GM19023 (cell line): ENCODE data around the gene ADK.
"Not testable (repeated sequence)": the region's sequence is repeated elsewhere in the genome, so short reads cannot be mapped to it uniquely, and the experiment has no call there.

Experiments used
- ATAC-seq: cut with Tn5 transposase; IDR thresholded peaks from one replicate; pipeline ENCODE4 v1.9.1; 2021; ENCODE audit warnings: mild to moderate bottlenecking, moderate library complexity; ENCODE audit not compliant: unreplicated experiment

Gene ADK

GRCh38 chr10:74527611-74528010, 376.6 kb downstream of the ADK start:
- not testable (repeated sequence) for ATAC-seq

DNA sequence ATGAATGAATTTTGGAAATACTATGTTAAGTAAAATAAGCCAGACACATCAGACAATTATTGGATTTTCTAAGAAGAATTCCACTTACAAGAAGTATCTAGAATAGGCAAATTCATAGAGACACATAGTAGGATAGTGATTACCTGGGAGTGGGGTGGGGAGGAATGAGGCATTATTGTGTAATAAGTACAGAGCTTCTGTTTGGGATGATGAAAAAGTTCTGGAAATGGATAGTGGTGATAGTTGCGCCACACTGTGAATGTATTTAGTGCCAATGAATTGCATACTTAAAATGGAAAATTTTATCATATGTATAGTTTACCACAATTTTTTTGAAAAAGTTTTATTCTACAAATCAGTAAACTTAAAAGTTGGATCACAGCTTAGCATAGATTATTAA, 378.2 kb downstream of the ADK start:
- no peak for ATAC-seq

DNA sequence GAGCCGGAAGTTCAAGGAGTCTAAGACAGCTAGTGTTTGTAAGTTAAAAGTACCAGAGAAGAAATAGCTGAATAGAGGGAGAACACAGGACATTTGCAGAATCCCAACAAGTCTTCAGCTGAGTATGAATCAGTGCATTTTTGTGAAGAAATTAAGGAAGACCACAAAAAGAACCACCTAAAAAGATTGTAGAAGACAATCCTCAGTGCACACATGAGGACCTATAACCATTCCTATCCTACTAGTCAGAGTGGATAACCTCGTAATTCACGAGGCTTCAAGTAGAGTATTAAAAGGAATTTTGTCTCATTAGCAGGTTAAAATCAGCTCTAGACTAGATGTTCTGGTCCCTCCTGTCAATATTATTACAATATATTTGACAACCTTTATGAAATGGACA, 380.0 kb downstream of the ADK start:
- no peak for ATAC-seq

DNA sequence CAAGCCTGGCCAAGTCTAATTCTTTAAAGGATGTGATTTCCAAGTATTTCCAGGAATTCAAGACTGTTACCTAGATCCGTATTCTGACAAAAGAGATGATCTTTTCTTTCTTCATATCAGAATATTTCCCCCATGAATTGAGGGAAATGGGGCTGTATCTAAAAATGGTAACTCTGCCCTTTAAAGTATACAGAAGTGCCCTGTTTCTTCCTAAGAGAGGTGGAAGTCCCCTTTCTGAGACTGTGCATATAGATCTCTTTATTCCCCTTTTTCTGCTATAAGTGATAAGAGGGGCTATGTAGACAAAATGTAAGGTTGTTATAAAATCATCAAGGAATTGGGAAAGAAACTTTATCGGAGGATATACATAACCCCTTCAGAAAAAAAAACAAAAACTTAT, 388.3 kb downstream of the ADK start:
- ATAC-seq = no peak

DNA sequence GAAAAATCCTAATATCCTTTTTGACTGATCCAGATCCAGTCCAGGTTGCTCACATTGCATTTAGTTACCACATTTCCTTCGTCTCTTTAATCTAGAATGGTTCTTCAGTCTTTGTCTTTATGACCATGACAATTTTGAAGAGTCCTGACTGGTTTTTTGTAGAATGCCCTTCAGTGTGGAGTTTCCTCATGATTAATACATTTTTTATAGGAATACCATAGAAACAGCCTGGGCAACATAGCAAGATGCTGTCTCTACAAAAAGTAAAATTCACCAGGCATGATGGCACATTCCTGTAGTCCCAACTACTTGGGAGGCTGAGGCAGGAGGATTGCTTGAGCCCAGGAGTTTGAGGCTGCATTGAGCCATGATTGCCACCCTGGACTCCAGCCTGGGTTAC, 390.4 kb downstream of the ADK start:
- no peak for ATAC-seq

DNA sequence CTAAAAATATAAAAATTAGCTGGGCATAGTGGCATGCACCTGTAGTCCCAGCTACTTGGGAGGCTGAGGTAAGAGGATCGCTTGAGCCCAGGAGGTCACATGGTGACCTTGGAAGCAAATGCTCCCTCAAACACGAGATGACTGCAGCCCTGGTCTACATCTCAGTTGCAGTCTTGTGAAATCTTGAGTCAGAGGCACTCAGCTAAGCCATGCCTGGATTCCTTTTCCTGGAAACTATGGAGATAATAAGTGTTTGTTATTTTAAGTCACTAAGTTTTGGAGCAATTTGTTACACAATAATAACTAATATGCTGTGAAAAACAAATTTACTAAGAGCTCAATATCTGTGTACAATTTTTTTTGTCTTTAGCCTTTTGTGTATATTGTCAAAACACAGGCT, 391.1 kb downstream of the ADK start:
- no peak for ATAC-seq

DNA sequence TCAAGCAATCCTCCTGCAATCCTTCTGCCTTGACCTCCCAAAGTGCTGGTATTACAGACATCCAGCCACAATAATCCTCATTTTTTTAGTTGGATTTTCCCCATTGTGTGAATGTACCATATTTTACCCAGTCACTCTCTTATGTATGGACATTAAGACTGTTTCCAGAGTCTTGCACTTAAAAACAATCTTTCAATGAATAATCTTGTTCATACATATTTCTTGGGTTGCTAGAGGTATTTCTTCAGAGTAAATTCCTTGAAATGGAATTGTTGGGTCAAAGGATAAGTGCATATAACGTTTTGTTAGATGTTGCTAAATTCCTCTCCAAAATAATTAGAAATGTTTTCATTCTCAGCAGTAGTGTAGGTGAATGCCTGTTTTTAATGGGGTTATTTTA, 392.3 kb downstream of the ADK start:
- ATAC-seq = no peak

GRCh38 chr10:74544106-74544505, 393.1 kb downstream of the ADK start:
- no peak for ATAC-seq

DNA sequence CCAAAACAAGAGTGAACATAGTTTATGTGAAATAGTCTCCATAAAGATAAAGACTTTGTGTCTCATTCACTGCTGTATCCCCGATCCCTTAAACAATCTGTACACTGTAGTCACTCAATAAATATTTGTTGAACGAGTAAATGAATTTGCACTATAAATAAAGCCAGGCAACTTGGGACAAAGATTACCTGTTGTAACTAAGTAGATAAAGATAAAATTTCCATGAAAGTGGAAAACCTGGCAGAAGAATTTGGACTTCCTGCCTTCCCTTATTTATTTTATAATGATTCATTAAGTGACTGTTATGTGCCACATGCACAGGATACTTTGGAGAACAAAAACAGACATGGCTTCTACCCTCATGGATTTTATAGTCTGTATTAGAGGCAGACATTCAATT, 397.7 kb downstream of the ADK start:
- no peak for ATAC-seq

GRCh38 chr10:74556072-74556705, 405.2 kb downstream of the ADK start:
- no peak for ATAC-seq

GRCh38 chr10:74557098-74557497, 406.1 kb downstream of the ADK start:
- no peak for ATAC-seq

- no peak for ATAC-seq
Observed at GRCh38 chr10:74558403-74558802, 407.4 kb downstream of the ADK start.

DNA sequence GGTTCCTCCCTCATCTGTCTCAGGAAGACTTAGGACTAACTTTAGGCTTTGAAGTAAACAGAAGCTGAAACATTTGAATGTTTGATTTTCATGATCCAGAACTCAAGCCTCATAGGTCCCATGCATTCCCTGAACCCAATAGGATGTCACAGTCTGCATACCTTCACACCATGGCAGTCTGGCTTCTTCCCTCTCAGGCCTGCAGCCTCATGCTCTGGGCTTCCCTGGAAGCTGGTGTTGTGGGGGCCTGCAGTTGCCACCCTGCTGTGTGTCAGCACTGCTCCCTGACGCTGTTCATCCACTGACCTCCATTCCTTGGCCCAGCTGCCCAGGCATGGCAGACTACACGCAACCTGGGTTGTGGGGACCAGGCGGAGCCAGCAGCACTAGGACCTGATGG, 407.9 kb downstream of the ADK start:
- no peak for ATAC-seq

- not testable (repeated sequence) for ATAC-seq
Observed at GRCh38 chr10:74568896-74569295, 417.9 kb downstream of the ADK start.

DNA sequence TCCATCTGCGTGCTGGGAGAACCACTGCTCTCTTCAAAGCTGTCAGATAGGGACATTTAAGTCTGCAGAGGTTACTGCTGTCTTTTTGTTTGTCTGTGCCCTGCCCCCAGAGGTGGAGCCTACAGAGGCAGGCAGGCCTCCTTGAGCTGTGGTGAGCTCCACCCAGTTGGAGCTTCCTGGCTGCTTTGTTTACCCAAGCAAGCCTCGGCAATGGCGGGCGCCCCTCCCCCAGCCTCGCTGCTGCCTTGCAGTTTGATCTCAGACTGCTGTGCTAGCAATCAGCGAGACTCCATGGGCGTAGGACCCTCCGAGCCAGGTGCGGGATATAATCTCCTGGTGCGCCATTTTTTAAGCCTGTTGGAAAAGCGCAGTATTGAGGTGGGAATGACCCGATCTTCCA, 422.5 kb downstream of the ADK start:
- not testable (repeated sequence) for ATAC-seq

- no peak for ATAC-seq
Observed at GRCh38 chr10:74575191-74575720, 424.2 kb downstream of the ADK start.

GRCh38 chr10:74575912-74576311, 424.9 kb downstream of the ADK start:
- ATAC-seq = no peak

GRCh38 chr10:74576586-74576985, 425.6 kb downstream of the ADK start:
- no peak for ATAC-seq

DNA sequence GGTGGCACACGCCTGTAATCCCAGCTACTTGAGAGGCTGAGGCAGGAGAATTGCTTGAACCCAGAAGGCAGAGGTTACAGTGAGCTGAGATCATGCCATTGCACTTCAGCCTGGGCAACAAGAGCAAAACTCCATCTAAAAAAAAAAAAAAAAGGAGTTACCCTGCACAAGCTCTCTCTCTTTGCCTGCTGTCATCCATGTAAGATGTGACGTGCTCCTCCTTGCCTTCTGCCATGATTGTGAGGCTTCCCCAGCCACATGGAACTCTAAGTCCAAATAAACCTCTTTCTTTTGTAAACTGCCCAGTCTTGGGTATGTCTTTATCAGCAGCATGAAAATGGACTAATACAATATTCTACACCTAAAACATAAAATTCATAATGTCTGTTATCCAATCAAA, 429.4 kb downstream of the ADK start:
- ATAC-seq = not testable (repeated sequence)

DNA sequence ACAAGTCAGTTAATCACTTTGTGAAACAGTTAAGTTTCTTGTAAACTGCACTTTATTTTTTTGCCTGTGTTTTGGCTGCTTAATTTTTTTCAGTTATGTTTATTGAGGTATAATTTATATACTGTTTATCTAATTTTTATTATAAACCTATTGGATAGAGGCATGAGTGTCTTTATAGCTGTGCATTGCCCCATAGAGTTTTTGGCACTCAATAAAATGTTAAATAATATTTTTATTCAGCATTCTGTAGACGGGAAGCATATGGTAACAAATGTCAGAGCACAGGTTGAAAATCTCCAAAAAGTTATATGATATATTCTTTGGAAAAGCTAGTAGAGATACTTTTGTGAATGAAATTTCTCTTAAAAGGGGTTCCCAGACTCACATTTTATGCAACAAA, 431.5 kb downstream of the ADK start:
- no peak for ATAC-seq

GRCh38 chr10:74585231-74586087, 434.4 kb downstream of the ADK start:
- ATAC-seq = peak; percentile 71

- ATAC-seq = no peak
Observed at GRCh38 chr10:74586088-74586585, 435.1 kb downstream of the ADK start.
